ENCODE data around the gene ABCA1. TPM values are rescaled to one million over a fixed set of nuclear protein-coding genes. Genes with fewer than 3 reads are reported as not detected.

Gene ABCA1
- total RNA-seq, 3 donors from 2014 or later (not counting 1 experiment from before 2014, with no cell fraction given), result 1.9 to 10.8 (median 4.8) TPM

DNA sequence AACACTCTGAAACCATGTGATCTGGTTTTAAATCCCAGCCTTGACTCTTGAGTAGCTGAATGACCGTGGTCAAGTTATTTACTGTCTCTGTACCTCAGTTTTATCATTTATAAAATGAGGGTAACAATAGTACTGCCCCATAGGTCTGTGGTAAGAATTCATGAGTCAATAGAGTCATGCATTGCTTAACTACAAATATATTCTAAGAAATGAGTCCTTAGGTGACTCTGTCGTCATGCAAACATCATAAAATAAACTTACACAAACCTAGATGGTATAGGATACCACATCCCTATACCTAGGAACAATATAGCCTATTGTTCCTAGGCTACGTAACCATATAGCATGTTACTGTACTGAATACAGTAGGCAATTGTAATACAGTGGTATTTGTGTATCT, 20.3 kb upstream of the ABCA1 start:
- Histone ChIP-seq H3K36me3 (ENCODE audit: control insufficient read depth, insufficient read depth, low read length) (no peaks in the 10 kb centered on the region), H3K27ac (ENCODE audit: low read length) (no peak overlapping the region), H3K9me3 (ENCODE audit: control insufficient read depth, insufficient read depth, low read length) (no peaks in the 10 kb centered on the region), H3K27me3 (ENCODE audit: control insufficient read depth, insufficient read depth, low read length) (no peaks in the 10 kb centered on the region), H3K4me3 (ENCODE audit: low read length) (no peak overlapping the region), H3K4me1 (ENCODE audit: control insufficient read depth, insufficient read depth, low read length) (no peaks in the 10 kb centered on the region)
- ATAC-seq (no peak), DNase-seq (no peak)
- 43% methylated on average over 2 of the region's 3 CpGs for WGBS (ENCODE audit: insufficient coverage)
- Mint-ChIP-seq H3K4me3 (no peak overlapping the region), H3K4me1 (no peaks in the 10 kb centered on the region), H3K27ac (no peak overlapping the region), H3K36me3 (no peaks in the 10 kb centered on the region), H3K9me3 (no peaks in the 10 kb centered on the region), H3K27me3 (ENCODE audit: low read depth in 2 of 2) (peaks cover 0 to 2% of the 10 kb centered on the region in 2 donors)
- TF ChIP-seq, protein P1, sequence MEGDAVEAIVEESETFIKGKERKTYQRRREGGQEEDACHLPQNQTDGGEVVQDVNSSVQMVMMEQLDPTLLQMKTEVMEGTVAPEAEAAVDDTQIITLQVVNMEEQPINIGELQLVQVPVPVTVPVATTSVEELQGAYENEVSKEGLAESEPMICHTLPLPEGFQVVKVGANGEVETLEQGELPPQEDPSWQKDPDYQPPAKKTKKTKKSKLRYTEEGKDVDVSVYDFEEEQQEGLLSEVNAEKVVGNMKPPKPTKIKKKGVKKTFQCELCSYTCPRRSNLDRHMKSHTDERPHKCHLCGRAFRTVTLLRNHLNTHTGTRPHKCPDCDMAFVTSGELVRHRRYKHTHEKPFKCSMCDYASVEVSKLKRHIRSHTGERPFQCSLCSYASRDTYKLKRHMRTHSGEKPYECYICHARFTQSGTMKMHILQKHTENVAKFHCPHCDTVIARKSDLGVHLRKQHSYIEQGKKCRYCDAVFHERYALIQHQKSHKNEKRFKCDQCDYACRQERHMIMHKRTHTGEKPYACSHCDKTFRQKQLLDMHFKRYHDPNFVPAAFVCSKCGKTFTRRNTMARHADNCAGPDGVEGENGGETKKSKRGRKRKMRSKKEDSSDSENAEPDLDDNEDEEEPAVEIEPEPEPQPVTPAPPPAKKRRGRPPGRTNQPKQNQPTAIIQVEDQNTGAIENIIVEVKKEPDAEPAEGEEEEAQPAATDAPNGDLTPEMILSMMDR (IDR thresholded peaks at IDR 0.05), result no peak
- intact Hi-C loops (cut with micrococcal nuclease), result no loop called here

- H3K27me3 ChIP-seq (ENCODE audit: control insufficient read depth, insufficient read depth, low read length), result no peaks in the 10 kb centered on the region
- no peaks in the 10 kb centered on the region for H3K9me3 Mint-ChIP-seq
- H3K27ac ChIP-seq (ENCODE audit: low read length), result no peak overlapping the region
- no peaks in the 10 kb centered on the region for H3K36me3 Mint-ChIP-seq
- no peaks in the 10 kb centered on the region for H3K4me1 ChIP-seq (ENCODE audit: control insufficient read depth, insufficient read depth, low read length)
- DNase-seq, result no peak
- intact Hi-C loops (cut with micrococcal nuclease), result no loop called here
- no peak for ATAC-seq
- no peaks in the 10 kb centered on the region for H3K36me3 ChIP-seq (ENCODE audit: control insufficient read depth, insufficient read depth, low read length)
- TF ChIP-seq, protein P1 (IDR thresholded peaks at IDR 0.05), result no peak
- H3K27ac Mint-ChIP-seq, result no peak overlapping the region
- 38% methylated on average over 1 of the region's 3 CpGs for WGBS (ENCODE audit: insufficient coverage)
- H3K4me1 Mint-ChIP-seq, result no peaks in the 10 kb centered on the region
- H3K27me3 Mint-ChIP-seq (ENCODE audit: low read depth in 2 of 2), result no peaks in the 10 kb centered on the region
- H3K4me3 ChIP-seq (ENCODE audit: low read length), result no peak overlapping the region
- H3K9me3 ChIP-seq (ENCODE audit: control insufficient read depth, insufficient read depth, low read length), result no peaks in the 10 kb centered on the region
- H3K4me3 Mint-ChIP-seq, result no peak overlapping the region
Observed at GRCh38 chr9:104944871-104945270, 16.9 kb upstream of the ABCA1 start.

- Histone ChIP-seq H3K36me3 (ENCODE audit: control insufficient read depth, insufficient read depth, low read length) (no peaks in the 10 kb centered on the region), H3K9me3 (ENCODE audit: control insufficient read depth, insufficient read depth, low read length) (no peaks in the 10 kb centered on the region), H3K27me3 (ENCODE audit: control insufficient read depth, insufficient read depth, low read length) (no peaks in the 10 kb centered on the region), H3K4me1 (ENCODE audit: control insufficient read depth, insufficient read depth, low read length) (no peaks in the 10 kb centered on the region), H3K27ac (ENCODE audit: low read length) (no peak overlapping the region), H3K4me3 (ENCODE audit: low read length) (no peak overlapping the region)
- no peaks in the 10 kb centered on the region for H3K36me3 Mint-ChIP-seq
- no peak for ATAC-seq
- no peaks in the 10 kb centered on the region for H3K9me3 Mint-ChIP-seq
- H3K27ac Mint-ChIP-seq, result no peak overlapping the region
- TF ChIP-seq, protein P1 (IDR thresholded peaks at IDR 0.05), result no peak
- intact Hi-C loops (cut with micrococcal nuclease), result no loop called here
- WGBS (ENCODE audit: insufficient coverage), result 75% methylated on average over 2 of the region's 2 CpGs
- peaks cover 0 to 1% of the 10 kb centered on the region in 2 donors for H3K27me3 Mint-ChIP-seq (ENCODE audit: low read depth in 2 of 2)
- H3K4me3 Mint-ChIP-seq, result no peak overlapping the region
- no peaks in the 10 kb centered on the region for H3K4me1 Mint-ChIP-seq
- no peak for DNase-seq
Observed at GRCh38 chr9:104944356-104944755, 16.4 kb upstream of the ABCA1 start.

DNA sequence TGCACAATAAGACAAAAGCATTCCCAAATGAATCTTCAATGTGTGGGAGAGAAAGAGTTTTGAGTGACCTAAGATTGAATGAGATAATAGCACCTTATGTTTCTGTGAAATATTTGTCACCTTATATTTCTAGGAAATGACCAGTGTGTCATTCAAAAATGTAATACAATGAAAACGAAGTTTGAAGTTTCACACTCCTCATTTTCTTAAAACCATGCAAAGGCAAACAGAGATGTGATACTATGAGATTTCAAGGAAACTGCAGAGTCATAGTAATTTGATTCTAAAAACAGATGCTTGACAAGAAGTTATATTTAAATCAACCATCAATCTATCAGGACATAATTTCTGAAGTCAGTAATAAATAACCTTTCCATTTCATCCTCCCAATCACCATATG, 13.6 kb upstream of the ABCA1 start:
- ATAC-seq (no peak), DNase-seq (no peak)
- H3K4me1 Mint-ChIP-seq, result no peaks in the 10 kb centered on the region
- Histone ChIP-seq H3K27ac (ENCODE audit: low read length) (no peak overlapping the region), H3K36me3 (ENCODE audit: control insufficient read depth, insufficient read depth, low read length) (no peaks in the 10 kb centered on the region), H3K4me3 (ENCODE audit: low read length) (no peak overlapping the region), H3K4me1 (ENCODE audit: control insufficient read depth, insufficient read depth, low read length) (no peaks in the 10 kb centered on the region), H3K9me3 (ENCODE audit: control insufficient read depth, insufficient read depth, low read length) (no peaks in the 10 kb centered on the region), H3K27me3 (ENCODE audit: control insufficient read depth, insufficient read depth, low read length) (no peaks in the 10 kb centered on the region)
- WGBS (ENCODE audit: insufficient coverage), result no CpG with 5 or more reads among the region's 1 CpG
- H3K27me3 Mint-ChIP-seq (ENCODE audit: low read depth in 2 of 2), result peaks cover 0 to 2% of the 10 kb centered on the region in 2 donors
- intact Hi-C loops (cut with micrococcal nuclease), result no loop called here
- no peaks in the 10 kb centered on the region for H3K9me3 Mint-ChIP-seq
- H3K4me3 Mint-ChIP-seq, result no peak overlapping the region
- H3K27ac Mint-ChIP-seq, result no peak overlapping the region
- H3K36me3 Mint-ChIP-seq, result no peaks in the 10 kb centered on the region
- TF ChIP-seq, protein P1 (IDR thresholded peaks at IDR 0.05), result no peak

Data from natural killer cell (primary cell).